SK-MEL-5 (cell line): Measurements from ENCODE around the gene OAS3. TPM values are rescaled to one million over a fixed set of nuclear protein-coding genes. Genes with fewer than 3 reads are reported as not detected.
"Not testable (repeated sequence)": the region's sequence is repeated elsewhere in the genome, so short reads cannot be mapped to it uniquely, and the experiment has no call there.

Source experiments
- DNase-seq: peaks from one replicate; pipeline ENCODE4 v3.0.0-alpha.2; 2016; ENCODE audit warnings: low read depth, low spot score
- in situ Hi-C: cut with HindIII; loops from 2 replicates; pipeline ENCODE4 v1.10.0; 2016; ENCODE audit warnings: low sequenced_read_pairs, high pct_unique_total_duplicates, low pct_unique_long_range_greater_than_20kb
- total RNA-seq: library from RNA; depleted of rRNA; stranded (reverse); fragments of >200 nt; shearing (Covaris generic); gene quantifications from 2 replicates; pipeline ENCODE4 v1.2.3, GENCODE V29; 2014

OAS3 gene
- total RNA-seq, 1 experiment from 2014 or later: 8.8 TPM

- DNase-seq: no peak
- in situ Hi-C loops: no loop called here
Observed at GRCh38 chr12:112942572-112942971, 4.3 kb downstream of the OAS3 start.

GRCh38 chr12:112944024-112944690 lies 5.9 kb downstream of the OAS3 start:
- in situ Hi-C loops: no loop called here

DNA sequence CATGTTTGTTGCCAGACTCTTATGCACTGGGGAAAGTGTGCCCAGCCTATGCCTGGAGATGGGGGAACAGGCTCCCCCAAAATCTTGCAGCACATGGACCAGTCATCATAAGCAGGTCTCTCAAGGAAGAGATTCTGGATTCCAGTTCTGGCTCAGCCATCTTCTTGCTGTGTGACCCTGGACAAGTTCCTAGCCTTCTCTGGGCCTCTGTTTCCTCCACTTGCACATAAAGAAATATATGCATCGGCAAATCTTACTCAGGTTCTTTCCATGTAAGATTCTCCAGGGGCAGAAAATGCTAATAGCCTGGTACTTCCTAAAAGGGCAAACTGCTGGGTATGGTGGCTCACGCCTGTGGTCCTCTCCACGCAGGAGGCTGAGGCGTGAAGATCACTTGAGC lies 7.2 kb downstream of the OAS3 start:
- in situ Hi-C loops: no loop called here
- no peak for DNase-seq

More at GRCh38 chr12:112944024-112944690, 5.9 kb downstream of the OAS3 start:
- no peak for DNase-seq

DNA sequence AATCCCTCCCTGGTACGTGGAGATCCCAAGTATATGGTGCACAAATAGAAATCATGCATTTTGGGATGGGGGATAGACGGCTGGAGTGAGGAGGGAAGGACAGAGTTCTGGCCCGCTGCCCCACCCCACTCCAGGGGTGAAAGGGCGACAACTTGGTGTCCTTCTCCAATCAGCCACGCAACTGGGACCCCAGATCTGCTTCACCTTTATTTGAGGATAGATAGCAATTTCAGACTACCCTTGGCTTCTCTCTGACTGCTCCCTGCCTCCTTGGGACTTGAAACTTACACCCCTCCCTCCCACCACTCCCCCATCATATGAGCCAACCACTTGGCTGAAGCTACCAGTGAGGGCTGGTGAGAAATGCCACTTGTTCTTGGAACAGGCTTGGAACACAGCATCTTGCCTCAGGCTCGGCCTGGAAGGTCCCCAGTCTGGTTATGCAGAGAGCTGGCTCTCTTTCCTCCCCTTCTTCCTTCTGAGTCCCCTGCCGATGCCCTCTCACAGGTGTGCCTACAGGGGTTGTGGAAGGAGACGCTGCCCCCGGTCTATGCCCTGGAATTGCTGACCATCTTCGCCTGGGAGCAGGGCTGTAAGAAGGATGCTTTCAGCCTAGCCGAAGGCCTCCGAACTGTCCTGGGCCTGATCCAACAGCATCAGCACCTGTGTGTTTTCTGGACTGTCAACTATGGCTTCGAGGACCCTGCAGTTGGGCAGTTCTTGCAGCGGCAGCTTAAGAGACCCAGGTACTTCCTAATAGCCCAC lies 8.1 kb downstream of the OAS3 start:
- in situ Hi-C loops: no loop called here
- no peak for DNase-seq

GRCh38 chr12:112947314-112947713 lies 9.0 kb downstream of the OAS3 start:
- no peak for DNase-seq
- in situ Hi-C loops: no loop called here

- DNase-seq: no peak
- in situ Hi-C loops: no loop called here
Observed at GRCh38 chr12:112947761-112948160, 9.5 kb downstream of the OAS3 start.

GRCh38 chr12:112948806-112949205 lies 10.5 kb downstream of the OAS3 start:
- DNase-seq: no peak
- in situ Hi-C loops: no loop called here

GRCh38 chr12:112950701-112951100 lies 12.4 kb downstream of the OAS3 start:
- in situ Hi-C loops: no loop called here
- DNase-seq: no peak

- in situ Hi-C loops, DNase-seq: not testable (repeated sequence)
Observed at GRCh38 chr12:112957125-112957524, 18.9 kb downstream of the OAS3 start.

GRCh38 chr12:112961074-112961473 lies 22.8 kb downstream of the OAS3 start:
- in situ Hi-C loops: no loop called here
- no peak for DNase-seq

DNA sequence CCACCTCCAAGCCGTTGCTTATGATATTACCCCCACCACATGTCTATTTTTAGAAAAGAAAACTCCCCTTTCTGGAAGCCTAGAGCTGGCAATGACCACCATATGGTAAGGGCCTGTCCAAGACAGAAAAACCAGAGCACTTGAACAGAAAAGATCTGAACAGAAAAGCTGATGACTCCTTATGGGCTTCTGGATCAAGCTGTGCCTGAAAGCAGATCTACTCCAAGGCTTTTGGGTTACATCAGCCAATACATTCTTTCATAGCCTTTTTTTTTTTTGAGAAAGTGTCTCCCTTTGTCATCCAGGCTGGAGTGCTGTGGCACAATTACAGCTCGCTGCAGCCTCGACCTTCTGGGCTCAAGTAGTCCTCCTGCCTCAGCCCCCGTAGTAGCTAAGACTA lies 23.3 kb downstream of the OAS3 start:
- in situ Hi-C loops: no loop called here
- no peak for DNase-seq

- DNase-seq: no peak
- in situ Hi-C loops: no loop called here
Observed at GRCh38 chr12:112962561-112962960, 24.3 kb downstream of the OAS3 start.

DNA sequence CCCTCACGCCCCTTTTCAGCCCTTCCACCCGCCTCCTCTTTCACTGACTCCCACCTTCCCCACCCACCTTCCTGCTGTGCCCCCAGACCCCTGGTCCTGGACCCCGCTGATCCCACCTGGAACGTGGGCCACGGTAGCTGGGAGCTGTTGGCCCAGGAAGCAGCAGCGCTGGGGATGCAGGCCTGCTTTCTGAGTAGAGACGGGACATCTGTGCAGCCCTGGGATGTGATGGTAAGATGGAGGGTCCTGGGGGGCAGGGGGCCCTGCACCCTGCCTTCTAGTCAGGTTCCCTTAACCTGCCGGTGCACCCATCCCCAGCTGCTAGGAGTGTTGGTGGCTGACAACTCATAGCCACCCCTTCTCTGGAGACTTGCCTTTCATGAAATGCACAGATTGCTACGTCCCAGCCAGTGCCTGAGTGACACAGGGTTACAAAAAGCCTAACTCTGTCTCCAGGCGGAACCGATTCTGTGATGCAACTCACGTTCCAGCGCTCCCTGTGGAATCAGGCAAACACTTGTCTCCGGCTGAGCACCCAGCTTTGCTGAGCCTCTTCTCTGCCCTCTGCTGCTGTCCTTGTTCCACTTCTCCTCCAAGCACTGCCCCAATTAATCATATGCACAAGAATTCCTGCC lies 25.1 kb downstream of the OAS3 start:
- in situ Hi-C loops: no loop called here
- no peak for DNase-seq

DNA sequence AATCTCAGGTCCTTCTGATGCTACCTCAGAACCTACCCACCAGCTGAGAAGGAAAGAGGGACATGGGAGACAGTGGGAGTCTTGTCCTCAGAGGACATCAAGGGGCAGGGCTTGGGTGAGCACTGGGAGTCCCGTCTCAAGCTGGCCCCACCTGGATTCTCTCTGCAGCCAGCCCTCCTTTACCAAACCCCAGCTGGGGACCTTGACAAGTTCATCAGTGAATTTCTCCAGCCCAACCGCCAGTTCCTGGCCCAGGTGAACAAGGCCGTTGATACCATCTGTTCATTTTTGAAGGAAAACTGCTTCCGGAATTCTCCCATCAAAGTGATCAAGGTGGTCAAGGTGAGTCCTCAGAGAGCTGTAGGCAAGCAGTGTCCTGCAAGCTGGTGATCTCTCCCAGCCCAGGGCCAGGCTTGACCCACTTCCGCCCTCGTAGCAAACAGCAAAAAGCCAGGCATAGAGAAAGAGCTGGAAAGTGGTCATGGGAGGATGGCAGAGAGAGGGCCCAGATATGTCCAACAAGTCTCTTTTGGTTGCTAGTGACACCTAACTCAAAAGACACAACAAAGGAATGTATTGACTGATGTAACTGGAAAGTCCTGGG lies 25.9 kb downstream of the OAS3 start:
- in situ Hi-C loops: no loop called here
- no peak for DNase-seq

GRCh38 chr12:112964915-112965314 lies 26.6 kb downstream of the OAS3 start:
- no peak for DNase-seq
- in situ Hi-C loops: no loop called here

DNA sequence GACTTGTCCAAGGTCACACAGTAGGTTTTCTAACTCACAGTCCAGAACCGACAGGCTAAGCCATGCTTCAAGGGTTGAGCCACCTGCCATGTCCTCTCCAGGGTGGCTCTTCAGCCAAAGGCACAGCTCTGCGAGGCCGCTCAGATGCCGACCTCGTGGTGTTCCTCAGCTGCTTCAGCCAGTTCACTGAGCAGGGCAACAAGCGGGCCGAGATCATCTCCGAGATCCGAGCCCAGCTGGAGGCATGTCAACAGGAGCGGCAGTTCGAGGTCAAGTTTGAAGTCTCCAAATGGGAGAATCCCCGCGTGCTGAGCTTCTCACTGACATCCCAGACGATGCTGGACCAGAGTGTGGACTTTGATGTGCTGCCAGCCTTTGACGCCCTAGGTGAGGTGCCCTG lies 27.4 kb downstream of the OAS3 start:
- DNase-seq: no peak
- in situ Hi-C loops: no loop called here

GRCh38 chr12:112967306-112967705 lies 29.0 kb downstream of the OAS3 start:
- no peak for DNase-seq
- in situ Hi-C loops: no loop called here

- in situ Hi-C loops: no loop called here
Observed at GRCh38 chr12:112967858-112968257, 29.6 kb downstream of the OAS3 start.

More at GRCh38 chr12:112967858-112968257, 29.6 kb downstream of the OAS3 start:
- DNase-seq: no peak
